NOMO-1 treated with dmso at 0.1 percent for 144 hours (cell line): ENCODE results near the gene MYBPHL.

ENCODE experiments used
- DNase-seq: peaks from one replicate; lab custom pipeline; 2025; ENCODE audit not compliant: unreplicated experiment; lab: John Stamatoyannopoulos, UW

MYBPHL gene

DNA sequence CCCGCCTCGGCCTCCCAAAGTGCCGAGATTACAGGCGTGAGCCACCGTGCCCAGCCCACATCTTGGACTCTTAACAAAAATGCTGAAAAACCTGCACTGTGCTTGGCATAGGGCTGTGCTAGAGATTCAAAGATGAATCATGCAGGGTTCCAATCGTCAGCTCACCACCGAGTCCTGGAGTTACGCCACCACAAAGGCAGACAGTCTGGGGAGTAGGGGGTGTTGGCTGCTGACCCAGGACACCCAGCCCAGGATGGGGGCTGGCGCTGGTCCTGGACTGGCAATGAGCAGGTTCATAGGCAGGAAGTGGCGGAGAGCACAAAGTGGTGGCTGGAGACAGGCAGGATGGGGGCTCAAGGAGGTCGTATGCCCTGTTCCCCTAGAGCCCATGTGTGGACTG, 39.8 kb downstream of the MYBPHL start:
- no peak for DNase-seq

DNA sequence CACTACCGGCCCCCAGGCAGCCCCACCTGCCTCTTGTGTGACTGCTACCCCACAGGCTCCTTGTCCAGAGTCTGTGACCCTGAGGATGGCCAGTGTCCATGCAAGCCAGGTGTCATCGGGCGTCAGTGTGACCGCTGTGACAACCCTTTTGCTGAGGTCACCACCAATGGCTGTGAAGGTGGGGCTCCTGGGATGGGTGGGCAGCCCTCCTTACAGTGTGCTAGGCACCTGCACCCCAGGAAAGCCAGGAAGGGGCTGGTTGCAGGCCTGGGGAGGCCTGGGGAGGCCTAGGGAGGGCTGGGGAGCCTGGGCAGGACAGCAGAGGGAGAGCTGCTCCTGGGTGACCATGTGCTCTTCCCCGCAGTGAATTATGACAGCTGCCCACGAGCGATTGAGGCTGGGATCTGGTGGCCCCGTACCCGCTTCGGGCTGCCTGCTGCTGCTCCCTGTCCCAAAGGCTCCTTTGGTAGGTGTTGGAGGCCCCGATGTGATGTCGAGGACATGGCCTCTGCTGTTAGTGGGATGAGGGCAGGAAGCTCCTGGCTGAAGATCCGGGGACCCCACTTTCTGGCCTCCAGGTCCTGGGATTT, 41.0 kb downstream of the MYBPHL start:
- DNase-seq = no peak

DNA sequence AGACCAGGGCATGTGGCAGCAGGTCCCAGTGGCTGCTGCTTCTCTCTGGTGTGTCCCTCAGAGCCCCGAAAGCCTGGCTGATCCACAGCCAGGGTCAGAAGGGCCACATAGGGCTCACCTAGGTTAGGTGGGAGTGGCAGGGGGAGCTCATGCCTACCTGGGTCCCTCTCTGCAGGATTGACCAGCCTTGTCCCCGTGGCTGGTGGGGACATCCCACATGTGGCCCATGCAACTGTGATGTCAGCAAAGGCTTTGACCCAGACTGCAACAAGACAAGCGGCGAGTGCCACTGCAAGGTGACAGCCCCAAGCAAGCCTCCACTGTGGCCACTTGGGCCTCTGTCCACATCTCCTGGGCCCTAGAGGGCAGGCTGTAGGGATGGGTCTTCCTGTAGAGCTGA, 41.8 kb downstream of the MYBPHL start:
- no peak for DNase-seq

DNA sequence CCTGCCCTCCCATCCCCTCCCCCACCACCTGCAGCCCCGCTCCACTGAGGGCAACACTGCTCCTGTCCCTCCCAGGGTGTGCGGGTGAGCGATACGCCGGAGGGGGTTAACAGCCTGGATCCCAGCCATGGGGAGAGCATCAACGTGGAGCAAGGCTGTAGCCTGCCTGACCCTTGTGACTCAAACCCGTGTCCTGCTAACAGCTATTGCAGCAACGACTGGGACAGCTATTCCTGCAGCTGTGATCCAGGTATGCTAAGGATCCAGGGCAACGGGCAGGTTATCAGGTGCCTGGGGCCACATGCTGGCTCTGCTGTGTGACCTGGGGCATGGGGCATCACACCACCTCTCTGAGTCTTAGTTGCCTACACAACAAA, 42.4 kb downstream of the MYBPHL start:
- no peak for DNase-seq

DNA sequence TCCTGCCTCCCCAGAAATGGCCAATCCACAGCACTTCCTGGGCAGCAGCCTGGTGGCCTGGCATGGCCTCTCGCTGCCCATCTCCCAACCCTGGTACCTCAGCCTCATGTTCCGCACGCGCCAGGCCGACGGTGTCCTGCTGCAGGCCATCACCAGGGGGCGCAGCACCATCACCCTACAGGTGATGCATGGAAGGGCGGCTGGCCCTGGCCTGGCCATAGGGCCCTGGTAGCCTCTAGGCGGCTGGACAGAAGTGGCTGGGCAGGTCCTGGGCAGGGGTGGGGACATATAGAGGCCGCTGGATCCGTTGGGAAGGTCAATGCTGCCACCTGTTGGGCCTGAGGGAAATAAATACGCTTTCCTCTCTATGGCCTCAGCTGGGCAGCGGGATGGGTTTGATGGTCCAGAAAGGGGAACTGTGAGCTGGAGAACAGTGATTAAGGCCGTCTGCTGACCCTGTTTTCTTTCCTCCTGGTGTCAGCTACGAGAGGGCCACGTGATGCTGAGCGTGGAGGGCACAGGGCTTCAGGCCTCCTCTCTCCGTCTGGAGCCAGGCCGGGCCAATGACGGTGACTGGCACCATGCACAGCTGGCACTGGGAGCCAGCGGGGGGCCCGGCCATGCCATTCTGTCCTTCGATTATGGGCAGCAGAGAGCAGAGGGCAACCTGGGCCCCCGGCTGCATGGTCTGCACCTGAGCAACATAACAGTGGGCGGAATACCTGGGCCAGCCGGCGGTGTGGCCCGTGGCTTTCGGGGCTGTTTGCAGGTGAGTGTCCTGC, 43.0 kb downstream of the MYBPHL start:
- DNase-seq = no peak

DNA sequence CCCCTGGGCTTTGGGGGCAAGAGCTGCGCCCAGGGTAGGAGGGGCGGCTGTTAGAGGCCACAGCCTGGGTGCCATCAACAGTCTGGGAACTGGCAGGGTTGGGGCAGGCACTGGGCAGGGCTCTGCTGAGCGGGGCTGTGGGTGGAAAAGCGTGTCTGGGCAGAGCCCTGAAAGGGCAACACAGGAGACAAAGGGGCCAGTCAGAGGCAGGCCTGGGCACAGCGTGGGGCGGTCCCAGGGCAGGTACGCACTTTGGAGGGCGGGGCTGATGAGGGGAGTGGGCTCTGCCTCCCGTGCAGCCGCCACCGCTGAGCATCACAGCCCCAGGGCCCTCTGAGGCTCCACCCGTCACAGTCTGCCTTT, 43.6 kb downstream of the MYBPHL start:
- DNase-seq = no peak

DNA sequence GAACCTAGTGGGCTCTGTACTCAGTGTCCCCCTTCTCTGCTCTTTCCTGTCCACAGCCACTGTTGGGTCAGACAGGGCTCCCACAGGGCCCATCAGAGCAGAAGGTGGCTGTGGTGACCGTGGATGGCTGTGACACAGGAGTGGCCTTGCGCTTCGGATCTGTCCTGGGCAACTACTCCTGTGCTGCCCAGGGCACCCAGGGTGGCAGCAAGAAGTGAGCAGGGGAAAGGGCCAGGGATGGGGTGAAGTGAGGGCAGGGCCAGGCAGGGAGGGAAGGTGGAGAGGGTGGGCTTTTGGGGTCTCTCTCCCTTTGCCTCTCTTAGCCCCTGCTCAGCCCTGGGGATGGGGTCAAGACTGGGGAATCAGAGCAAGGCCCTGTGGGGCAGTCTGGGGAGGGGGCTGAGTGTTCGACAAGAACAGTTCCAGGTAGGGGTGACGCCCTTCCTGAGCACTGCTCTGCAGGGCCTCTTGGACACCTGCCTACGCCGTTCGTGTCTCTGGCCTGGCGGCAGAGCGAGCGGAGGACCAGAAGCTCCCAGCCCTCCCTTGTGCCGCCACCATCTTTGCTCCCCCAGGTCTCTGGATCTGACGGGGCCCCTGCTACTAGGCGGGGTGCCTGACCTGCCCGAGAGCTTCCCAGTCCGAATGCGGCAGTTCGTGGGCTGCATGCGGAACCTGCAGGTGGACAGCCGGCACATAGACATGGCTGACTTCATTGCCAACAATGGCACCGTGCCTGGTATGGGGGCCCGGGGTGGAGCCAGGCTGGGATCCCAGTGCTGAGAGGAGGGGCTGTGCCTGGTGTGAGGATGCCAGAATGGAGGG, 44.4 kb downstream of the MYBPHL start:
- DNase-seq = no peak

DNA sequence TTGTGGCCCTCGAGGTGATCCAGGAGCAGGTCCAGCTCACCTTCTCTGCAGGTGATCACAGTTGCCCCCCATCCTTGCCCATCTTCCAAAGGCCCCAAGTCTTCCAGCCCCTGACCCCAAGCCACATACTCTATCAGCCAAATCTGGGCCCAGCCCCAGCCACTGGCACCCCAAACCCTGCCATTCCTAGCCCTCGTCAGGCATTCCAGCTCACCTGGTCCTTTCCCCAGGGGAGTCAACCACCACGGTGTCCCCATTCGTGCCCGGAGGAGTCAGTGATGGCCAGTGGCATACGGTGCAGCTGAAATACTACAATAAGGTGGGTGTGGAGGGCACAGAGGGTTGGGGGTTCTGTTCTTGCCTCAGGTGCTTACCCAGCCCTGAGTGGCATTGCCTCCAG, 45.2 kb downstream of the MYBPHL start:
- no peak for DNase-seq

DNA sequence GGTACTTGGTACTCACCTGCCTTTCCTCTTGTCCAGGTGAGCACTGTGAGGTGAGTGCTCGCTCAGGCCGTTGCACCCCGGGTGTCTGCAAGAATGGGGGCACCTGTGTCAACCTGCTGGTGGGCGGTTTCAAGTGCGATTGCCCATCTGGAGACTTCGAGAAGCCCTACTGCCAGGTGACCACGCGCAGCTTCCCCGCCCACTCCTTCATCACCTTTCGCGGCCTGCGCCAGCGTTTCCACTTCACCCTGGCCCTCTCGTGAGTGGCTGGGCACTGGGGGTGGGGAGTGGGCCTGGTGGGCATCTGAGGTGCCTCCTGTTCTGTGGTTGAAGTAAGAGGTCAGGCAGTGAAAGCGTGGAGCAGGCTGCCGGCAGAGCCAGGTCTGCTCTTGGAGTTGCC, 45.8 kb downstream of the MYBPHL start:
- DNase-seq = no peak

DNA sequence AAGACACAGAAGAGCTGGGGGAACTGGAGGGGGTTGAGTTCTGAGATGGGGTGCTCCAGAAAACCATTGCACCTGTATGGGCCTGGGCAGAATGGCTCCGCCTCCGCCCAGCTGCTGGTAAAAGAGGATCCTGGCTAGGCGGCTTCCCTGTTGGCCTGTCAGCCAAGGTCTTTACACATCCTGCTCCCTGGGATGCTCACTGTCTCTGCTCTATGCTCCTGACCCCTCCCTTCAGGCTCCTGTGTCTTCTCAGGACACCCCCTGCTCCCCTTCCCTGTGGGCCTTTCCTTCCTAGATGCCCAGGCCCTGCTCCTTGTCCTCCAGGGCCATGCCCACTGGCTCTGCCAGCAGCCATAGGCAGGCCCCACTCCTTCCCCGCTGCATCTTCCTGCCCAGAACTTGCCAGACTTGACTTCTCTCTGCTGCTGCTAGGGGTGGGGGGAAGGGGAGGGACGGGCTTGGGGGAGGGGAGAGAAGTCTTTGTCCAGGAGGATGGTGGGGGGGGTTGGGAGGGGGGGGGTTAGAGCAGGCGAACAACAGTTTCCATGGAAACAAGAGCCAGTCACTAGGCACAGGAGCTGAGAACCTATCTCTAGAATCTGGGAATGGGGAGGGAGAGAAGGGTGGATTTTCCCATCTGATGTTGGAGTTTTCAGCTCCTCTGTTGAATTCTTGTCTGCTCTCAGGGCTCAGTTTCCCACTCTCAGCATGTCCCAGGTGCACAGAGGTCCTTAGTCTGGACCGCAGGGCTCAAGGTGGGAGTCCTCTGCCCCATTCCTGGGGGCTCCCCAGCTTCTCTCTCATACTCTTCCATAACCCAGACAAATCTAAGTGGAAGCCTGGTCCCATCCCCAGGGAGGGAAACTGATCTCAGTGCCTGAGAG, 46.9 kb downstream of the MYBPHL start:
- no peak for DNase-seq

DNA sequence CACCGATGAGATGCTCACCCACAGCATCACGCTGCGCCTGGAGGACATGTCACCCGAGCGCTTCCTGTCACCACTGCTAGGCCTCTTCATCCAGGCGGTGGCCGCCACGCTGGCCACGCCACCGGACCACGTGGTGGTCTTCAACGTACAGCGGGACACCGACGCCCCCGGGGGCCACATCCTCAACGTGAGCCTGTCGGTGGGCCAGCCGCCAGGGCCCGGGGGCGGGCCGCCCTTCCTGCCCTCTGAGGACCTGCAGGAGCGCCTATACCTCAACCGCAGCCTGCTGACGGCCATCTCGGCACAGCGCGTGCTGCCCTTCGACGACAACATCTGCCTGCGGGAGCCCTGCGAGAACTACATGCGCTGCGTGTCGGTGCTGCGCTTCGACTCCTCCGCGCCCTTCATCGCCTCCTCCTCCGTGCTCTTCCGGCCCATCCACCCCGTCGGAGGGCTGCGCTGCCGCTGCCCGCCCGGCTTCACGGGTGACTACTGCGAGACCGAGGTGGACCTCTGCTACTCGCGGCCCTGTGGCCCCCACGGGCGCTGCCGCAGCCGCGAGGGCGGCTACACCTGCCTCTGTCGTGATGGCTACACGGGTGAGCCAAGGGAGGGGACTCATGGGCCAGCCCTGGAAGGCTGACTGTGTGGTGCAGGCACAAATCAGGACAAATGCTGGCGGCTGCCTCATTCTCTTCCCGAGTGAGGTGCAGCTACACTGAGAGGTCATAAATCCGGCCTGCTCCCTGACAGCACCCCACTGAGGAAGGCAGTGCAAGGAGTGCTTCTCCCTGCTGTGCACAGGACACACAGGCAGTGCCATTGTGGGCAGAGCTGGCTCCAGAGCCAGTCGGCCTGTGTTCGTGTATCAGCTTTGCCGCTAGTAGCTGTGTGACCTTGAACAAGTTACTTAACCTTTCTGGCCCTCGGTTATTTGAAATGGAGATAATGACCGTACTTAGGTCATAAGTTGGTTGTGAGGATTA, 48.0 kb downstream of the MYBPHL start:
- DNase-seq = no peak

DNA sequence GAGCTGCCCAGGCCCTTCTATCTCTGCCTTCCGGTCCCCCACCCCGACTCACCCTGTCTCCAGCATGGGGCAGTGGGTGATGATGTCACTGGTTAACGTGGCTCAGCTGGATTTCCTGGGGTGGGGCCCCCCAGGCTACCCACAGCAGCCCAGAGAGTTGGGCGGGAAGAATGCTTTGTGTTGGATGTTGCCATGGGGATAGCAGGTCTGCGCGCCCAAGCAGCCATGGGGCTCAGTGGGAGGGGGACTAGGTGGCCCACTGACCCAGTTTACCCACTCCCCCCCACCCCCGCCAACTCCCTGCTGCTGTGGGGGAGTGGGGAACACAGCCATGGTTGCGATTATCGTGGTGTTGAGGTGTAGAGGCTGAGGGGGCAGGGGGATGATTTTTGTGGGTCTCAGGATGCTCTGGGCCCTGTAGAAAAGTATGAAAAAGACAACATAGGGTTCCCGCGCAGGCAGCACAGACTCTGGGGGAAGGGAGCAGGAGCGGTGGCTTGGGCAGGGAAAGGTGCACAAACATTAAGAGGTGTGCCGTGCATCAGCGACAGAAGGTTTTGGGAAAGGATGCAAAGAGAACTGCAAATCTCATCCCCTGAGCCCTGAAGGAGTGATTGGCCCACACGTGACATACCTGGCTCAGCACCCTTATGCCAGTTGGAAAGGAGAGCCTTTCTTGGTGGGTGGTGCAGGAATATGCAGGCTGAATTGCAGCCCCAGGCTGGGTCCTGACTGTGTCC, 49.0 kb downstream of the MYBPHL start:
- DNase-seq = no peak

DNA sequence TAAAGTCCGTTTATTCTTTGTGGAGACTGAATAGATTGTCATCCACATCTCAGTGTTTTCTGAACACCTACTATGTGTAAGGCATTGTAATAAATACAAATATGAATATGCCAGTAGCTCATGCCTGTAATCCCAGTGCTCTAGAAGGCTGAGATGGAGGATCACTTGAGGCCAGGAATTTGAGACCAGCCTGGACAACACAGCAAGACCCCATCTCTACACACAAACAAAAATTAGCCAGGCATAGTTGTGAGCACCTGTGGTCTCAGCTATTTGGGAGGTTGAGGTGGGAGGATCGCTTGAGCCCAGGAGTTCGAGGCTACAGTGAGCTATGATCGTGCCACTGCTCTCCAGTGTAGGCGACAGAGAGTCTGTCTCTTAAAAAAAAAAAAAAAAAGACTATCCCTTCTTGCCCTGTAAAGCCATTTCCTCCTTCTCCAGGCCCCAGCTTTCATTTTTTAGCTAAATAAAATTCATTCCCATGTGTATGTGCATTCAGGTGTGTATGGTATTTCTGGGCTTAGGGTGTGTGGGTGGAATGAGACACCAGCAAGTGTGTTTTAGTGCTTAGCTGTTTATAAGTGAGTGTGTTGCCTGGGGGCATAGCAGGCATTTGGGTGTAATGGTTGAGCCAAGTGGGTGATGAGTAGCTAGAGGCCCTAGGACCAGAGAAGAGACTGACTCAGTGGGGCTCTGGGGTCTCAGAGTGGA, 49.7 kb downstream of the MYBPHL start:
- DNase-seq = no peak

DNA sequence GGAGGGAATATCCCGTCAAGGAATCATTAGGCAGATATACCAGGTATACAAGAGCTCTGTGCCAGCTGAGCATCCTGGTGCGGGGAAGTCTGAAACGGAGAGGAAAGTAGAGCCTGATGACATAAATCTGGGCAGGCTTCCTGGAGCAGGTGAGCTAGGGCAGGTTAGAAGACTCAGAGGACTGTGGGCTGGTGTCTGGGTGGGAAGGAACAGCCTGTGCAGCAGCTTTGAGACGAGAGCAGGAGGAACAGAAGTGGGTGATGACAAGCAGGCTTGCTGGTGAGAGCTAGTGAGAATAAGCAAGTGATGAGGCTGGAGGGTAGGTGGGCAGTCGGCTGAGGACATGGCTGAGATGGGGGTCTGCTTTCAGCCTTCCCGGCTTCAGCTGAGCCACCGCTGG, 50.7 kb downstream of the MYBPHL start:
- no peak for DNase-seq

DNA sequence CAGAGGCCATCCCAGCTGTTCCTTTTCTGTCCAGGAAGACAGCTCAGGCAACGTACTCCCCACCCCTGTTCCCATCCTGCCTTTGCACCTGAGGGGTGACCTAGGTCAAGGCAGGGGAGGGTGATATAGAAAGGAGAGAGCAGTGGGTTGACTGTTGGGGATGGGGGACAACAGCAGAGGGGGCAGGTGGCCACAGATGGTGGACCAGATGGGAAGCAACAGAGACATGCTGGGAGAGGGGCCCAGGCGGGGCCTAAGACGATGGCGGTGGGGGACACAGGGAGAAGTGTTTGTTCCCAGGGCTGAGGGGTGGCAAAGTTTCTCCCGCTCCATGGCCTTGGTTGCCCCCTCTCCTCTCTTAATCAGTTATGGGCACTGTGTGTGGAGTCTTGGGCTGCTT, 51.1 kb downstream of the MYBPHL start:
- DNase-seq = no peak

DNA sequence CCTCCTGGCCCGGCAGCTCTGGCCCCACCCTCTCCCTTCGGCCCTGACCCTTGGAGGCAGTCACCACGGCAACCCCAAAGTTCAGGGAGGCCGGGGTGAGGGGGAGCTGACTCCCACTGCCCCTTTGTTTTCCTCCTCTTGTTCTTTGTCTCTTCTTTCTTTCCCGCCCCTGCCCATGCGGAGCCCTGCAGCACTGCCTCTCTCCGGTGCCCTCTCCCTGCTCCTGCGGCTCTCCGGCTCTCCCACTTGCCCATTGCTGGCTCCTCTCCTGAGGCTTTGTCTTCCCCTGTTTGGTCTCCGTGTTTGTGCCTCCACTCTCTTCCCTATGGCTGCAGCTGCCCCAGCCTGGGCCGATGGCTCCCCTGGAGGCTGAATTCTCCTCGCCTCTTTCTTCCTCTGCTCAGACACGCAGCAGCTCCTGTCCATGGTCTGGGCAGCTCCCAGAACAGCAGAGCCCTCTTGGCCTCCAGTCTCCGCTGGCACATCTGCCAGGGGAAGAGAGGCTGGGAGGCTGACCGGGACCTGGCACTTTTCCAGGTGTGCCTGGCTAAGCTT, 51.6 kb downstream of the MYBPHL start:
- DNase-seq = no peak

DNA sequence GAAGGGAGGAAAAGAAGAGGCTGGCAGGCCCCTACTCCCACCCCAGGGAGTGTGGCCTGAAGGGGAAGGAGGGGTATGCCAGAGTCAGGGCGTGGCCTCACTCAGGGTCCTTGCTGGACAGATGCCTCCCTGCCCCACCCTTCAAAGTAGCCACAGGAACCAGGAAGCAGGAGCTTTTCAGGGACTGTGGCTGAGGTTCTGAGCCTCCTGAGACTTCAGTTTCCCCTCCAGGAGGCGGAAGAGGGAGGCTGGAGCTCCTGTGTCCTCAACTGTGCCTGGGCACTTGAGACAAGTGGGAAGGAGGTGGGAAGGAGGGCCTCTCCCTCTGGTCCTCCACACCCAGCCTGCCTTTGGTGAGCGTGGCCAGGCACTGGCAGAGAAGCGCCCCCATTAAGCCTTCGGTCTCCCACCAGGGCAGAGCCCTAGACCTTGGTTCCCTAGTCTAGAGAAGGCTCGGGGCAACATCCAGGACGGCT, 52.2 kb downstream of the MYBPHL start:
- DNase-seq = no peak
